Trophoblast cell (in vitro differentiated cells and primary cell): ENCODE results near the gene SLC22A1.

Experiments
- DNase-seq, 2 donors: peaks; one replicate each; pipeline ENCODE4 v3.0.0-alpha.2; 2016
- H2AFZ ChIP-seq: 2 replicates; pipeline ENCODE4 v1.6.1; 2013; ENCODE audit warnings: low read length, moderate library complexity, mild to moderate bottlenecking; ENCODE audit not compliant: insufficient read depth, poor library complexity
- H2AK5ac ChIP-seq: 2 replicates; pipeline ENCODE4 v1.6.1; 2013; ENCODE audit warnings: mild to moderate bottlenecking, low read length
- H2BK120ac ChIP-seq: 2 replicates; pipeline ENCODE4 v1.6.1; 2013; ENCODE audit warnings: low read length, mild to moderate bottlenecking, moderate library complexity; ENCODE audit not compliant: insufficient read depth, poor library complexity
- H2BK12ac ChIP-seq: 2 replicates; pipeline ENCODE4 v1.6.1; 2013; ENCODE audit warnings: mild to moderate bottlenecking, low read length, moderate library complexity
- H2BK5ac ChIP-seq: 2 replicates; pipeline ENCODE4 v1.6.1; 2013; ENCODE audit warnings: low read length, low read depth, moderate library complexity, mild to moderate bottlenecking; ENCODE audit not compliant: poor library complexity
- H3K14ac ChIP-seq: 2 replicates; pipeline ENCODE4 v1.6.1; 2013; ENCODE audit warnings: mild to moderate bottlenecking, low read length
- H3K18ac ChIP-seq: 2 replicates; pipeline ENCODE4 v1.6.1; 2013; ENCODE audit warnings: mild to moderate bottlenecking, low read length
- H3K23ac ChIP-seq: 2 replicates; pipeline ENCODE4 v1.6.1; 2013; ENCODE audit warnings: low read length
- H3K27ac ChIP-seq: 2 replicates; pipeline ENCODE4 v1.5.1; 2013; ENCODE audit warnings: low read depth, mild to moderate bottlenecking, inconsistent platforms, low read length, moderate library complexity
- H3K27me3 ChIP-seq: 2 replicates; pipeline ENCODE4 v1.6.1; 2013; ENCODE audit warnings: inconsistent platforms, mild to moderate bottlenecking, low read length, moderate library complexity; ENCODE audit not compliant: insufficient read depth
- H3K36me3 ChIP-seq, 2 experiments: 1 replicate in 1 of 2; 2 replicates in 1 of 2; pipeline ENCODE4 v1.6.1; 2013; ENCODE audit warnings: low read length in 2 of 2, mild to moderate bottlenecking in 2 of 2, moderate library complexity in 1 of 2; ENCODE audit not compliant: insufficient read depth in 2 of 2, control insufficient read depth in 1 of 2
- H3K4ac ChIP-seq: 2 replicates; pipeline ENCODE4 v1.6.1; 2013; ENCODE audit warnings: low read depth, mild to moderate bottlenecking, low read length, moderate library complexity
- H3K4me1 ChIP-seq, 2 experiments: 1 replicate in 1 of 2; 2 replicates in 1 of 2; pipeline ENCODE4 v1.6.1; 2013; ENCODE audit warnings: low read length in 2 of 2, mild to moderate bottlenecking in 2 of 2, moderate library complexity in 1 of 2; ENCODE audit not compliant: insufficient read depth in 2 of 2, control insufficient read depth in 1 of 2
- H3K4me2 ChIP-seq: 2 replicates; pipeline ENCODE4 v1.6.1; 2013; ENCODE audit warnings: inconsistent platforms, mild to moderate bottlenecking, low read length, moderate library complexity
- H3K4me3 ChIP-seq: 2 replicates; pipeline ENCODE4 v1.5.1; 2013; ENCODE audit warnings: mild to moderate bottlenecking, low read depth, low read length, inconsistent platforms
- H3K79me1 ChIP-seq: one replicate; pipeline ENCODE4 v1.6.1; 2013; ENCODE audit warnings: low read length
- H3K79me2 ChIP-seq: 2 replicates; pipeline ENCODE4 v1.6.1; 2013; ENCODE audit warnings: low read length, mild to moderate bottlenecking; ENCODE audit not compliant: control insufficient read depth, insufficient read depth, poor library complexity
- H3K9ac ChIP-seq: 2 replicates; pipeline ENCODE4 v1.6.1; 2013; ENCODE audit warnings: mild to moderate bottlenecking, low read length
- H3K9me3 ChIP-seq: 2 replicates; pipeline ENCODE4 v1.6.1; 2013; ENCODE audit warnings: low read depth, mild to moderate bottlenecking, control low read depth, inconsistent platforms, low read length; ENCODE audit not compliant: insufficient read depth
- H4K12ac ChIP-seq: 2 replicates; pipeline ENCODE4 v1.6.1; 2013; ENCODE audit warnings: low read depth, mild to moderate bottlenecking, low read length, moderate library complexity
- H4K8ac ChIP-seq: 2 replicates; pipeline ENCODE4 v1.6.1; 2013; ENCODE audit warnings: low read depth, mild to moderate bottlenecking, low read length, moderate library complexity
- H4K91ac ChIP-seq: one replicate; pipeline ENCODE4 v1.6.1; 2013; ENCODE audit warnings: low read depth, mild to moderate bottlenecking, low read length, moderate library complexity
- WGBS: extraction: QIAGEN DNeasy Blood & Tissue Kit; methylation state at CpG from one replicate; pipeline ENCODE4 v1.1.7; 2013; ENCODE audit warnings: missing lambda C conversion rate; ENCODE audit not compliant: insufficient read length, insufficient coverage; ENCODE audit errors: extremely low coverage; 5-methylcytosine and 5-hydroxymethylcytosine counted together

The SLC22A1 gene

DNA sequence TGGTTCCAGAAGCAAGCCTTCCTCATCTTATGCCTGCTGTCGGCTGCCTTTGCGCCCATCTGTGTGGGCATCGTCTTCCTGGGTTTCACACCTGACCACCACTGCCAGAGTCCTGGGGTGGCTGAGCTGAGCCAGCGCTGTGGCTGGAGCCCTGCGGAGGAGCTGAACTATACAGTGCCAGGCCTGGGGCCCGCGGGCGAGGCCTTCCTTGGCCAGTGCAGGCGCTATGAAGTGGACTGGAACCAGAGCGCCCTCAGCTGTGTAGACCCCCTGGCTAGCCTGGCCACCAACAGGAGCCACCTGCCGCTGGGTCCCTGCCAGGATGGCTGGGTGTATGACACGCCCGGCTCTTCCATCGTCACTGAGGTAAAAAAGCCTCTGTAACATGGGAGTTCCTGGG, 366 bp downstream of the SLC22A1 start:
- Histone ChIP-seq H4K12ac (no peak overlapping the region), H3K27ac (no peak overlapping the region), H3K36me3 (peaks cover 14 to 20% of the 10 kb centered on the region in 2 experiments), H4K91ac (no peak overlapping the region), H3K9ac (no peak overlapping the region), H2AK5ac (no peak overlapping the region), H3K18ac (no peak overlapping the region), H3K23ac (no peak overlapping the region), H3K4me2 (no peak overlapping the region), H4K8ac (no peak overlapping the region), H2AFZ (no peak overlapping the region), H3K27me3 (no peaks in the 10 kb centered on the region), H2BK120ac (no peak overlapping the region), H3K4ac (no peak overlapping the region), H3K79me2 (no peaks in the 10 kb centered on the region), H3K9me3 (peaks cover 21% of the 10 kb centered on the region), H3K14ac (no peak overlapping the region), H3K4me3 (no peak overlapping the region), H3K4me1 (no peaks in the 10 kb centered on the region), H2BK12ac (no peak overlapping the region), H3K79me1 (no peaks in the 10 kb centered on the region), H2BK5ac (no peak overlapping the region)
- no peak for DNase-seq
- WGBS, result no CpG with 5 or more reads among the region's 14 CpGs

DNA sequence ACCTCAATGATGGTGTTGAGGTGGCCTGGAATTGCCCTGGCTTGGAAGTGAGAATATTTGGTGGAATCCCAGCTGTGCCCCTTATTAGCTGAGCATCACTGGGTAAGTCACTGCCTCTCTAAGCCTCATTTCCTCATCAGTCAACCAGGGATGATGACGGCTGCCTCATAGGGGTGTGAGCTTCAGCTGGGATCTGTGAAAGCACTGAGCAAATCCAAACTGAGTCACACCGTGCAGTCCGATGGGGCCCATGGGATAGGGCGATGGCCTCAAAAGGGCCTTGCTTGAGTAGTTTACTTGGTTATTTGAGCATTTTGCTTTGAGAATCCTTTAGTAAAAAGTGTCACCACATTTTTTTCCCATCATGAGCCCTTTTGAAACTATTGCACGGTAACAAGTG, 1.1 kb downstream of the SLC22A1 start:
- no peak overlapping the region for H2BK12ac ChIP-seq
- no peak overlapping the region for H4K91ac ChIP-seq
- no peaks in the 10 kb centered on the region for H3K27me3 ChIP-seq
- H2AK5ac ChIP-seq, result no peak overlapping the region
- H2AFZ ChIP-seq, result no peak overlapping the region
- no peaks in the 10 kb centered on the region for H3K4me1 ChIP-seq
- no peak overlapping the region for H3K4me2 ChIP-seq
- H3K27ac ChIP-seq, result no peak overlapping the region
- H3K4ac ChIP-seq, result no peak overlapping the region
- no peak overlapping the region for H3K14ac ChIP-seq
- H2BK120ac ChIP-seq, result no peak overlapping the region
- H3K9ac ChIP-seq, result no peak overlapping the region
- H3K23ac ChIP-seq, result no peak overlapping the region
- no peak for DNase-seq
- no peak overlapping the region for H4K8ac ChIP-seq
- H3K79me2 ChIP-seq, result no peaks in the 10 kb centered on the region
- no peak overlapping the region for H3K18ac ChIP-seq
- no CpG with 5 or more reads among the region's 5 CpGs for WGBS
- no peak overlapping the region for H4K12ac ChIP-seq
- no peaks in the 10 kb centered on the region for H3K79me1 ChIP-seq
- H3K4me3 ChIP-seq, result no peak overlapping the region
- H2BK5ac ChIP-seq, result no peak overlapping the region
- H3K9me3 ChIP-seq, result peaks cover 13% of the 10 kb centered on the region
- peaks cover 10 to 13% of the 10 kb centered on the region in 2 experiments for H3K36me3 ChIP-seq

DNA sequence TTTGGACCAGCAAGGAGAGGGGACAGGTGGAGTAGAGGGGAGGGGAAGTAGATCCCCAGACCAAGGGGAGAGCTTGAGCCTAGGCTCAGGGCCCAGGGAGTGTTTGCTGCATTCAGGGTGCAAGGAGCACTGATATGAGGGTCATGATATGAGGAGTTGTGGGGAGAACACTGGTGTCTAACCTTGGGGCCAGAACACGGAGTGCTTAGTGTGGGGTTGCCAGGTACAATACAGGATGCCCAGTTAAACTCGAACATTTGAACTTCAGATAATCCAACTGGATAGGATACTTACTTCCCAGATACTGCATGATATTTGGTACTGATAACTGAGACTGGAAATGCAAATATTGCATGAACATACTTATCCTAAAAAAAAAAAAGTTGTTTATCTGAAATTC, 2.4 kb downstream of the SLC22A1 start:
- Histone ChIP-seq H3K9me3 (peaks cover 6% of the 10 kb centered on the region), H4K91ac (no peak overlapping the region), H2AK5ac (no peak overlapping the region), H3K79me1 (no peaks in the 10 kb centered on the region), H3K23ac (no peak overlapping the region), H4K12ac (no peak overlapping the region), H4K8ac (no peak overlapping the region), H3K4me3 (no peak overlapping the region), H3K4ac (no peak overlapping the region), H3K18ac (no peak overlapping the region), H2BK120ac (no peak overlapping the region), H3K79me2 (no peaks in the 10 kb centered on the region), H2AFZ (no peak overlapping the region), H3K4me1 (no peaks in the 10 kb centered on the region), H3K4me2 (no peak overlapping the region), H3K14ac (no peak overlapping the region), H3K27ac (no peak overlapping the region), H3K9ac (no peak overlapping the region), H3K36me3 (peaks cover 0 to 4% of the 10 kb centered on the region in 2 experiments), H3K27me3 (no peaks in the 10 kb centered on the region), H2BK12ac (no peak overlapping the region), H2BK5ac (no peak overlapping the region)
- no CpG with 5 or more reads among the region's 2 CpGs for WGBS
- DNase-seq, result no peak

- H3K4ac ChIP-seq, result no peak overlapping the region
- no peak overlapping the region for H2BK5ac ChIP-seq
- H3K27ac ChIP-seq, result no peak overlapping the region
- H4K12ac ChIP-seq, result no peak overlapping the region
- H3K18ac ChIP-seq, result no peak overlapping the region
- no peak overlapping the region for H3K4me3 ChIP-seq
- H4K8ac ChIP-seq, result no peak overlapping the region
- no peak overlapping the region for H3K4me2 ChIP-seq
- WGBS, result no CpG with 5 or more reads among the region's 5 CpGs
- H3K79me1 ChIP-seq, result no peaks in the 10 kb centered on the region
- H3K9ac ChIP-seq, result no peak overlapping the region
- no peaks in the 10 kb centered on the region for H3K27me3 ChIP-seq
- no peak overlapping the region for H3K23ac ChIP-seq
- DNase-seq, result no peak
- H3K4me1 ChIP-seq, result no peaks in the 10 kb centered on the region
- peaks cover 0 to 4% of the 10 kb centered on the region in 2 experiments for H3K36me3 ChIP-seq
- H2AFZ ChIP-seq, result no peak overlapping the region
- no peak overlapping the region for H2AK5ac ChIP-seq
- no peak overlapping the region for H3K14ac ChIP-seq
- no peak overlapping the region for H2BK120ac ChIP-seq
- H4K91ac ChIP-seq, result no peak overlapping the region
- peaks cover 6% of the 10 kb centered on the region for H3K9me3 ChIP-seq
- H2BK12ac ChIP-seq, result no peak overlapping the region
- no peaks in the 10 kb centered on the region for H3K79me2 ChIP-seq
Observed at GRCh38 chr6:160124605-160125004, 3.0 kb downstream of the SLC22A1 start.
